ENCODE results near the gene RAD54L. TPM values are rescaled to one million over a fixed set of nuclear protein-coding genes. Genes with fewer than 3 reads are reported as not detected.
A peak's percentile ranks its signal among the peaks of the same experiment; 100 is the strongest.

The RAD54L gene
- total and polyA plus RNA-seq, 10 of the 15 experiments (the other 5 are each of a cell fraction or from before 2014, with no cell fraction given): 12.9 to 54.2 (median 23.6) TPM

DNA sequence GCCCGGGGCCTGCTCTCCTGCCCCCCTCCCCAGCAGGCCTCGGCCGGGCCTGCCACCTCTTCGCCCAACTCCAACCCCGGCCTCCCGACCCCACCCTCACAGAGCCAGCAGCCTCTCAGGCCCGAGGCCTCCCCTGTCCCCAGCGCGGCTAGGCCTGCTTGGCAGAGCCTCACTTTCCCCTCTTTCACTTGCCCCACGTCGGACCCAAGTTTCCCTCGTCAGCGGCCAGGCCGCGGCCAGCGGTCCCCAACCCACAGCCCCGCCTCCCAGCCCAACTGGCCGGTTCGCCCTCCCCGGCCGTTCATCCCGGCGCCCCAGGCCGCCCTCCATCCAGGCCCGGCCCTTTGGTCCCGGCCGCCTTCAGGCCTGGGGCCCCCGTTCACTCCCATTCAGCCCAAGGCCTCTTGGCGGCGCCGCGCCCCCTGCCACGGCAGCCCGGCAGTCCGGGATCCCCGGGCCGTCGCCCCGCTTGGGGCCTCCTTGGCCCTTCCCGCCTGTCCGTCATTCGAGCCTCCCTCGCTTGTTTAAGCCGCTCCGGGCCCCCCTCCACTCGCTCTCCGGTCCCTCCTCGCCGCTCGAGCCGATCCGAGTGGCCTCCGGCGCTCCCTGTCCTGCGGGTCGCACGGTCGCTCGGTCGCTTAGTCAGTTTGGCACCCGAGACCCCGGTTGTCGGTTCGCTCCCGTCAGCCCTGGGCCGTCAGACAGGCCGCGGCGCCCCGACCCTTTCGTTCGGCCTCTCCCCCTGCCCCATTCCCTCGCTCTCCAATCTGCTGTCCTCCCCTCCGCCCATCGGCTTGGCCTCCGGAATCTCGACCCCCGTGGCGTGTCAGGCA lies 54.5 kb downstream of the RAD54L start:
- in situ Hi-C loops (cut with MboI) (loop anchor here (5.0 kb wide), 1 partner anchor 40 kb away; the partner anchor contains the start of gene NSUN4), intact Hi-C loops (cut with micrococcal nuclease; ENCODE audit: unreplicated experiment) (loop anchor here (2.0 kb wide), 1 partner anchor 31 kb away; no protein-coding TSS in a partner anchor)
- DNase-seq (ENCODE audit: low read depth, low spot score): no peak
- peaks cover 81% of the 10 kb centered on the region for H3K79me2 ChIP-seq (ENCODE audit: control insufficient read depth, insufficient read depth, low read length)
- SMC1A ChIA-PET (ENCODE audit: uncharacterized antibody, unreplicated experiment): interaction anchor here (0.8 to 3.9 kb wide), 7 partner anchors 14 to 45 kb away, joined by 3 to 30 read pairs (median 11); partner anchors contain the start of gene NSUN4
- no peaks in the 10 kb centered on the region for H4K20me1 ChIP-seq (ENCODE audit: control insufficient read depth, insufficient read depth)
- H3K4me3 ChIP-seq: peak overlapping the region; percentile 98
- H3K27me3 ChIP-seq (replicated peaks in 1 of 2; ENCODE audit: control insufficient read depth in 2 of 2, insufficient read depth in 2 of 2, low read length in 1 of 2): no peaks in the 10 kb centered on the region
- BruUV-seq (replicated peaks): no TSS peak
- RAD21 ChIA-PET (ENCODE audit: unreplicated experiment): interaction anchor here (2.1 to 3.6 kb wide), 4 partner anchors 40 to 45 kb away, joined by 7 to 49 read pairs (median 23); partner anchors contain the start of gene NSUN4
- POLR2A ChIA-PET: interaction anchor here (0.8 to 2.9 kb wide), 5 partner anchors 9 to 46 kb away, joined by 3 to 37 read pairs (median 4); no protein-coding TSS in a partner anchor
- H3K36me3 ChIP-seq (ENCODE audit: control insufficient read depth in 2 of 2, insufficient read depth in 2 of 2, low read length in 1 of 2): peaks cover 6 to 10% of the 10 kb centered on the region in 2 experiments
- H3K9me3 ChIP-seq (replicated peaks; ENCODE audit: control insufficient read depth, insufficient read depth, low read length): no peaks in the 10 kb centered on the region
- peak overlapping the region; percentile 84 for H3K27ac ChIP-seq (ENCODE audit: control insufficient read depth, insufficient read depth)
- peaks cover 14% of the 10 kb centered on the region for H3K4me1 ChIP-seq (ENCODE audit: control insufficient read depth, insufficient read depth, low read length)
- peak overlapping the region; percentile 91 for H3K4me2 ChIP-seq (ENCODE audit: control insufficient read depth, insufficient read depth)
- CTCF ChIA-PET: interaction anchor here (1.3 to 7.7 kb wide), 5 partner anchors 12 to 78 kb away, joined by 3 to 181 read pairs (median 5); partner anchors contain the start of gene NSUN4
- H3K9ac ChIP-seq (ENCODE audit: control insufficient read depth, insufficient read depth, low read length): peak overlapping the region; percentile 93
- under 1% methylated on average over 76 of the region's 79 CpGs for WGBS (ENCODE audit: insufficient coverage, insufficient replicate concordance, low lambda C conversion rate, missing lambda C conversion rate)
- ATAC-seq: peak; percentile 61
- FAIRE-seq: no peak
- peak overlapping the region; percentile 48 for H2AFZ ChIP-seq (ENCODE audit: control insufficient read depth, low read depth, low read length)
- TF ChIP-seq TCF3 (IDR thresholded peaks at IDR 0.05; ENCODE audit: borderline replicate concordance, insufficient read depth, low read depth, low read length): 0 out of 2 replicates have a peak, but pooled peaks have one; percentile 23
- peak; percentile 41; the same call in 1 of the 2 replicates for TF ChIP-seq DPF2 (IDR thresholded peaks at IDR 0.05)
- TF ChIP-seq LARP7 (IDR thresholded peaks at IDR 0.05): no peak; the same call in none of the 2 replicates
- TF ChIP-seq TBL1XR1 (IDR thresholded peaks at IDR 0.05; ENCODE audit: low read depth, low read length): 0 out of 2 replicates have a peak, but pooled peaks have one; percentile 17
- TF ChIP-seq STAT1 (conservative IDR thresholded peaks at IDR 0.05): 0 out of 2 replicates have a peak, but pooled peaks have one; percentile 79
- TF ChIP-seq RAD21 (IDR thresholded peaks at IDR 0.05; ENCODE audit: insufficient read depth, low read depth, low read length): peak; percentile 64
- 0 out of 4 replicates have a peak, but pooled peaks of 1 of the 2 experiments have one; percentile 23 for TF ChIP-seq ETV6 (conservative IDR thresholded peaks at IDR 0.05 in 1 of 2, IDR thresholded peaks at IDR 0.05 in 1 of 2; ENCODE audit: borderline replicate concordance in 1 of 2, low read depth in 1 of 2)
- no peak for TF ChIP-seq SP1 (IDR thresholded peaks at IDR 0.05; ENCODE audit: low read depth, low read length)
- peak; percentile 27 to 31; a peak in 2 of 4 replicates for TF ChIP-seq BHLHE40 (IDR thresholded peaks at IDR 0.05; ENCODE audit: borderline replicate concordance in 1 of 2, low read depth in 2 of 2, low read length in 1 of 2)
- TF ChIP-seq, protein P1, sequence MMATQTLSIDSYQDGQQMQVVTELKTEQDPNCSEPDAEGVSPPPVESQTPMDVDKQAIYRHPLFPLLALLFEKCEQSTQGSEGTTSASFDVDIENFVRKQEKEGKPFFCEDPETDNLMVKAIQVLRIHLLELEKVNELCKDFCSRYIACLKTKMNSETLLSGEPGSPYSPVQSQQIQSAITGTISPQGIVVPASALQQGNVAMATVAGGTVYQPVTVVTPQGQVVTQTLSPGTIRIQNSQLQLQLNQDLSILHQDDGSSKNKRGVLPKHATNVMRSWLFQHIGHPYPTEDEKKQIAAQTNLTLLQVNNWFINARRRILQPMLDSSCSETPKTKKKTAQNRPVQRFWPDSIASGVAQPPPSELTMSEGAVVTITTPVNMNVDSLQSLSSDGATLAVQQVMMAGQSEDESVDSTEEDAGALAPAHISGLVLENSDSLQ (IDR thresholded peaks at IDR 0.05): peak; percentile 89
- 0 out of 2 replicates have a peak, but pooled peaks have one; percentile 73 for TF ChIP-seq RCOR1 (conservative IDR thresholded peaks at IDR 0.05; ENCODE audit: low read depth, low read length)
- TF ChIP-seq RUNX3 (IDR thresholded peaks at IDR 0.05; ENCODE audit: low read length): no peak
- 0 out of 2 replicates have a peak, but pooled peaks have one; percentile 18 for TF ChIP-seq CHD1 (IDR thresholded peaks at IDR 0.05; ENCODE audit: low read depth, low read length)
- TF ChIP-seq ZBED1 (IDR thresholded peaks at IDR 0.05; ENCODE audit: borderline replicate concordance): no peak
- 0 out of 2 replicates have a peak, but pooled peaks have one; percentile 36 for TF ChIP-seq BACH1 (IDR thresholded peaks at IDR 0.05; ENCODE audit: borderline replicate concordance)
- no peak for TF ChIP-seq RB1 (IDR thresholded peaks at IDR 0.05; ENCODE audit: borderline replicate concordance)
- TF ChIP-seq SIX5 (IDR thresholded peaks at IDR 0.05; ENCODE audit: low read depth, low read length, severe bottlenecking): no peak
- no peak for TF ChIP-seq RELA (IDR thresholded peaks at IDR 0.05; ENCODE audit: borderline replicate concordance, partially characterized antibody)
- no peak; the same call in 1 of the 2 replicates for TF ChIP-seq NR2F1 (conservative IDR thresholded peaks at IDR 0.05)
- TF ChIP-seq, protein P2, sequence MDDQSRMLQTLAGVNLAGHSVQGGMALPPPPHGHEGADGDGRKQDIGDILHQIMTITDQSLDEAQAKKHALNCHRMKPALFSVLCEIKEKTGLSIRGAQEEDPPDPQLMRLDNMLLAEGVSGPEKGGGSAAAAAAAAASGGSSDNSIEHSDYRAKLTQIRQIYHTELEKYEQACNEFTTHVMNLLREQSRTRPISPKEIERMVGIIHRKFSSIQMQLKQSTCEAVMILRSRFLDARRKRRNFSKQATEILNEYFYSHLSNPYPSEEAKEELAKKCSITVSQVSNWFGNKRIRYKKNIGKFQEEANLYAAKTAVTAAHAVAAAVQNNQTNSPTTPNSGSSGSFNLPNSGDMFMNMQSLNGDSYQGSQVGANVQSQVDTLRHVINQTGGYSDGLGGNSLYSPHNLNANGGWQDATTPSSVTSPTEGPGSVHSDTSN (IDR thresholded peaks at IDR 0.05; ENCODE audit: insufficient replicate concordance, low read depth, low read length): peak; percentile 54

Measured in GM12878 (cell line).